HG03571 (cell line): ENCODE results near the gene TBPL2.
"Not testable (repeated sequence)": the region's sequence is repeated elsewhere in the genome, so short reads cannot be mapped to it uniquely, and the experiment has no call there.

Source experiments
- ATAC-seq: cut with Tn5 transposase; IDR thresholded peaks from one replicate; pipeline ENCODE4 v1.9.1; 2021; ENCODE audit not compliant: unreplicated experiment

Gene TBPL2

GRCh38 chr14:55446127-55446736 lies 5.8 kb upstream of the TBPL2 start:
- no peak for ATAC-seq

- ATAC-seq = no peak
These were observed 870 bp upstream of the TBPL2 start for GRCh38 chr14:55441286-55441685.

DNA sequence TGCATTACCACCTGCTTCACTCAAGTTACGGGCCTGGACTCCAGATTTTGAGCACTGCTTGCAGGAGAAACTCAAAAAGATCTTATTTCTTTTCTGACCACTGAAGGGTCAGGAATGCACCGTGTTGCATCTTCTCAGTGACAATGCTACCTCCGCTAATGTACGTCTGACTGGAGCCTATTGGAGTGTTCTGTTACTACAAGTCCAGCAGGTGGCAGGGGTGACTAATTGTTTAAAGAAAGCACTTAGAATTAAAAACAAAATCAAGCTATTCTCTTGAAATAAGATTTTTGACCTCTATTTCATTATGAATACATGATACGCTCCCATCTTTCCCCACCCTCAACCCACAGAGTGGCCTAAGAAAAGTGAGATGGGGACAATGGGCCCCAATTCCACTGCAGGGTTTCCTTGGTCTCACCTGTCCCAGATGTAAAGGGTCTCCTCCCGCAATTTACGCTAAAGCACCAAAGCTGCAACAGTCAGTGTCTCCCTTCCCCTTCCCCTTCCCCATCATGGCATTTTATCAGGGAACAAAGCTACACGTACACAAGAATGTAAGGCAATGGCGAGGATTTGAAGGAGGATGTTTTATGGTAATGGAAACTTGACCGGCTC lies 2.2 kb downstream of the TBPL2 start:
- no peak for ATAC-seq

- ATAC-seq = no peak
These were observed 3.5 kb downstream of the TBPL2 start for GRCh38 chr14:55436931-55437330.

DNA sequence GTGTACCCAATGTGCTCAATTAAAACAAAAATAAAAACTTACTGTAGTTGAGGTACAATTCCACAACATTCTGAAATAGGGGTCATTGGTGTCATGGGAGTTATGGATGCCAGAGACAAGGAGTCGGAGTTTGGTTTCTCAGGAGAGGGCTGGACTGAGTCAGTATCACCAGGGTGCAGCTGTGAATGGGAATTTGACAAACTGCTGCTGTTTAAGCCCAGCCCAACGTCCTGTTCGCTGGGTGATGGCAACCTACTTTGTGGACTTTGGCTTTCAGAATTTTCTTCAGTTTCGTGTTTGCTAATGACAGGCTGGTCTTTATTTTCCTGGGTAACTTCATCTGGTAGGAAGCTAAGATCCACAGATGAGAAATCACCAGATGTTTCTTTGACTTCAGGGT lies 3.9 kb downstream of the TBPL2 start:
- ATAC-seq = no peak

DNA sequence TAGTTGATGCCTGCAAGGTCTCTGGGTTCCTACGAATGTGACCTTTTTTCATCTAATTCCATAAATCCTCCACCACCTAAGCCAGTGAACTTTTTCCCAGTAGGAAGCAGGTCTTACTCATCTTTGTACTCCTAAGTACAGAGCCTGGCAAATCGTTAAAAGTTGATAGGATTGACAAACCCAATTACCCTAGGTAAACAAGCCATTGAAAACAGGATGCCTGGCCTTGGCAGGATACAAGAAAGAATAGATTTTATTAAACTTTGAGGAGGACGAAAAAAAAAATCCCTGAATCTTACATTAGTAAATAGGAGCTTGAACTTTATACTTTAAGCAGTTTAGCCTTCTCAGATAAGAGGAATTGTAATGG lies 5.6 kb downstream of the TBPL2 start:
- ATAC-seq = no peak

- no peak for ATAC-seq
These were observed 6.3 kb downstream of the TBPL2 start for GRCh38 chr14:55433880-55434804.

- ATAC-seq = no peak
These were observed 7.8 kb downstream of the TBPL2 start for GRCh38 chr14:55432628-55433027.

DNA sequence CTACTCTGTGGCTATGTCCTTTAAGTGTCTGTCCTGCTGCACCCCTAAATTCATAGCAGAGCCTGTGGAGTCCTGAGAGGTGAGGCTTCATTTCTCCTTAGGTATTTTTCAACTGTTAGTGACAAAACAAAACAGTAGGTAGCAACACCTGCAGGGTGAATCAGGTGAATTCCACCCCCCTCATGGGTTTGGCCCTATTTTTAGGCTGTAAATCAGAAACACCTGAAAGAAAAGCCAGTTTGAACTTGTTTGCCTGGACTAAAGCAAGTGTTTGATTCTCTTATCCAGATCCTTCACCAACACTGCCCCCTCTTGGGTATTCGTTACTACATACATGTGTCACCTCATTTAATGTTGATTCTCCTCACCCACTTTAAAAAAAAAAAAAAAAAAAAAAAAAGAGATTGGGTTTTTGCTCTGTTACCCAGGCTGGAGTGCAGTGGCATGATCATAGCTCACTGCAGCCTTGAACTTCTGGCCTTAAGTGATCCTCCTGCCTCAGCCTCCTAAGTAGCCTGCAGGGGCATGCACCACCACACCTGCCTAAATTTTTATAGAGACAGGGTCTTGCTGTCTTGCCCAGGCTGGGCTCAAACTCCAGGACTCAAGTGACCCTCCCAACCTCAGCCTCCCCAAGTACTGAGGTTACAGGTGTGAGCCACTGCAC lies 10.3 kb downstream of the TBPL2 start:
- ATAC-seq = no peak

DNA sequence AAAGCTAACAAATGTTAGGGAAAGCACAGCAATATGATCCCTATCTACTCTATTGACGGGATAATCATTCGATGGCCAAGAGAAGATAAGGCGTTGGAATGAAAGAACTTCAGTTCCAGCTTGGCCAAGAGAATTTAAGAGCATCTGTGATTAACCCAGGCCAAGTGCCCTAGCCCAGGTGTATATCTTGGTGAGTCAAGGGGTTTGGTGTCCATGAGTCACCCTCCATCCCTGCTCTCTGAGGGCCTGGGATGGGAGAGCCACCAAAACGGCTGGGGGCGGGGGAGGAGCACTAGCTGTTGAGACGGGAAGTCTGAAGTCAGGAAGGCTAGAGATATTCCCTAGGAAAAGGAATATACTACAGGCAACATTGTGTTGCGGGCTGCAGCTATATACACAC lies 13.0 kb downstream of the TBPL2 start:
- ATAC-seq = no peak

GRCh38 chr14:55426891-55427290 lies 13.5 kb downstream of the TBPL2 start:
- ATAC-seq = no peak

DNA sequence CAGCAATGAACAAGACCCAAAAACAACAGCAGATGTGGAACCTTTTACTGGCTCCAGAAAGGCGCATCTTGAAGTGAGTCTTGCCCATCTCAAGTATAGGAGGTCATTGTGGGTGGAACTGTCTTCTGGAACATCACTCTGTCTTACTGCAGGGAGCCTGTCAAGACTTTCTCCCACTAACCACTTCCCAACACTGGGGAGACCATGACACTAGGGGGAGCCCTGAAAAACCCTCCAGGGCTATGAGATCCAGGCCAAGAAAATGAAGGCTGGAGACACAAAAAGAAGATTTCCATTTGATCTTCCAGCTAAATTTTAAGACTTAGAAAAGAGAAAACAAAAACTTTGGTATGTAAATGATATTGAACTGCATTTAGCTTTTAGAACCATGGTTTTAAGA lies 15.3 kb downstream of the TBPL2 start:
- ATAC-seq = no peak

- ATAC-seq = no peak
These were observed 16.4 kb downstream of the TBPL2 start for GRCh38 chr14:55423969-55424368.

DNA sequence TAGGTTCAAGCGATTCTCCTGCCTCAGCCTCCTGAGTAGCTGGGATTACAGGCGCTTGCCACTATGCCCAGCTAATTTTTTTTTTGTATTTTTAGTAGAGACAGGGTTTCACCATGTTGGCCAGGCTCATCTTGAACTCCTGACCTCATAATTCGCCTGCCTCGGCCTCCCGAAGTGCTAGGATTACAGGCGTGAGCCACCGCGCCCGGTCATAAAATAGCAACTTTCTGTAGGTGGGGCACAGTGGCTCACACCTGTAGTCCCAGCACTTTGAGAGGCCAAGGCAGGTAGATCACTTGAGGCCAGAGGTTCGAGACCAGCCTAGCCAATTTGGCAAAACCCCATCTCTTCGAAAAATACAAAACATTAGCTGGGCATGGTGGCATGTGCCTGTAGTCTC lies 18.1 kb downstream of the TBPL2 start:
- ATAC-seq = not testable (repeated sequence)

GRCh38 chr14:55419663-55420062 lies 20.8 kb downstream of the TBPL2 start:
- no peak for ATAC-seq

DNA sequence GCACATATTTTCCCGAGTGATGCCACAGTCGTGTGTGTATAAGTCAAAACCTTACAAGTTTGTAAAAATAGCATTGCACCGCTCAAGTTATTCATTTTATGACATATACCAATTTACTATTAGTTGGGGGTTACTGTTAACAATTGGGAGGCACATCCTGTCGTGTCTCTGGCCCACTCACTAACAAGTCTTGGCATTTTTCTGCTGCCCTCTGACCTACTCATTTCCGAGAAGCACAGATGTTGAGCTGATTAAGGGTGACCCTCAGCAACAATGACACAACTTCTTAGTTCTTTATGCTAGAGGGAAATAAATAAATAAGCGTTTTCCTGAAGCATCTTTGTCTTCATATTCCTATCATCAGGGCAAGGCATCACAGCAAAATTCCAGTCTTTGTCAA lies 22.0 kb downstream of the TBPL2 start:
- ATAC-seq = no peak

DNA sequence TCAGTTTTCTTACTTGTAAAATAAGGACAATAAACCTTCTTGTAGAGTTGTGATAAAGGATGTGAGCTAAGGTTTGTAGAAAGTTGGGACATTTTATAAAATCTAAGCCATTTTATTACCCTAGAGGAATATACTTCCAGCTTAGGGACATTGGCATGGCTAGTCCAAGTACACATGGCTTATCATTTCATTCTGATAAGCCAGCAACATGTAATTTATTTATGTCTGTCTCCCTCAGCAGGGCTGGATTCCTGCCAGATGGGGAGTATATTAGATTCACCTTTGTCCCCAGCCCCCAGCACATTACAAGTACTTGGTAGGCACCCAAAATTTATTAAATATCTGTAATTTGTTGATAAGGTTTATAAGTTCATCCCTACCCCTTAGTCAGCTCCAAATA lies 22.5 kb downstream of the TBPL2 start:
- no peak for ATAC-seq

DNA sequence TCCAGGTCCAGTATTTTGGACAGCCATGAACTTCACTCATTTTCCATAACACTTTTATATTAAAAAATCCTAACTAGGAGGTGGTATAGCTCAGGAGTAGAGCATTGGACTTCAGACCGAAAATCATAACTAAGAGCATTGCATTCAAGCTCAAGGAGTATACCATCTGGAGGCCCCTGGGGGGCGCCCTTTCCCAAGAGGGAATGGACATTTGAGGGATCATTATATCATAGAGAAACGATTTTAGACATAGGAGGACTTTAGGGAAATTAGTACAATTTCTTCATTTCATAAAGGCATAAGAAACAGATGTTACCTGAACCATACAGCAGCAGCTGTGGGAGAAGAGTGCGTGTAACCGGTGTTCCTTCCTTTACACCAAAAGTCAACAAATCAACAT lies 23.6 kb downstream of the TBPL2 start:
- no peak for ATAC-seq

GRCh38 chr14:55414551-55414950 lies 25.9 kb downstream of the TBPL2 start:
- no peak for ATAC-seq

DNA sequence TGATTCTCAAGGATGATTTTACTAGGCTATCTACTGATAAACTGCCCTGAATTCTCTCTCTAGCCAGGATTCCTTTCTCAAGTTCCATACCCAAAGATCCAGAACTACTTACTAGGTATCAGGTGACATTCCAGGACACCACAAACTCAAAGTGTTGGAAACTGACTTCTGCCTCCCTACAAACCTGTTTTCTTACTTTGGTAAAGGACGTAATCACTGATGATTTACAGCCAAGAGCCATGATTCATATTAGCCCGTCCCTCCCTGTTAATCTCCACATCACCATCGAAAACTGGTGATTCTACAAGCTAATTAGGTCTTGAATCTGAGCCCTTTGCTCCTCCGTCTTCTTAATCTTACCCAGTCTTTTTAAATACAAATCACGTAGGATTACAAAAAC lies 27.7 kb downstream of the TBPL2 start:
- ATAC-seq = no peak
